Measurements from ENCODE around the gene ARHGAP19. TPM values are rescaled to one million over a fixed set of nuclear protein-coding genes. Genes with fewer than 3 reads are reported as not detected.
"Not testable (repeated sequence)": the region's sequence is repeated elsewhere in the genome, so short reads cannot be mapped to it uniquely, and the experiment has no call there.

Gene ARHGAP19
- polyA plus RNA-seq, 1 donor = 10.5 TPM

DNA sequence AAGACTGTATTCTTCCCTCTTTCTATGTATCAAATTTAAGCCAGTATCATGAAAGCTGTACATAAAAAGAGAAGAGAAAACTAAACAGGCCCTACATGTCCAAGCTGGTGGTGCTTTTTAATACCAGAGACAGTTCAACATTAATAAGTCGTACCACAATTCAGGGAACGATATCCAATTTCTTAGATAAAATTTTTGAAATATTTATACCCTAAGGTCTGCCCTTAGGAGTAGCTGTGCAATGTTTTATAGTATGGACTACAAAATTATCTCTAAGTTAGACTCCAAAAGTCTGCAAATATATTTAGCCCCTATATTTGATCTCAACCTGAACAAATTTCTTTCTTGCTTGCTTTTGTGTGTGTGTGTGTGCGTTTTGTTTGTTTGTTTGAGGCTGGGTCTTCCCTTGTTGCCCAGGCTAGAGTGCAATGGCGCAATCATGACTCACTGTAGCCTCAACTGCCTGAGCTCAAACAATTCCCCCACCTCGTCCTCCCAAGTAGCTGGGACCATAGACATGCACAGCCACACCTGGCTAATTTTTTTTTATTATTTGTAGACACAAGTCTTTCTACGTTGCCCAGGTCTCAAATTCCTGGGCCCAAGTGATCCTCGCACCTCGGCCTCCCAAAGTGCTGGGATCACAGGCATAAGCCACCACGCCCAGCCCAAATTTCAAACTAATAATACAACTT lies 13.2 kb downstream of the ARHGAP19 start:
- no peak for DNase-seq (ENCODE audit: low read depth)

DNA sequence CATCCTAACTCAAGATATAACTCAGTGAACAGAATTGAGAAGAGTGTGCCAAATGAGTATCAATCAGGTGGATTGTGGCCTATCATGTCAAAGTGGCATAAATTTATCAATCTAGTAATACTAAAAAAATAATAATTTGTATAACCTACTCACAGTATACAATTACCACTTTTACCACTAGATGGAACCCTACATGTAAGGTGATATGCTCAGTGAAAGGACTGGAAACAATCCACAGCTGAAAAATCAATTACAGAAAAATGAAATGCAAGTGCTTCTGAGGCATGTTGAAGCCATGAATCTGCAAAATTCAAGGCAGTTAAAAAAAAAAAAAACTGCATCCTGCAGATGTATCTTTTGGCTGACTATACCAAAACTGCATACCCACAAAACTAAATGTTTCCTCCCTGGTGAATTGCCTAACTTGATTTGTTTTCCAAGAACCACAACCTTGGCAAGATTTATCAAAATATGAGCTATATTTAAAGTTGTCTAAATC lies 13.9 kb downstream of the ARHGAP19 start:
- DNase-seq (ENCODE audit: low read depth) = peak; percentile 80

DNA sequence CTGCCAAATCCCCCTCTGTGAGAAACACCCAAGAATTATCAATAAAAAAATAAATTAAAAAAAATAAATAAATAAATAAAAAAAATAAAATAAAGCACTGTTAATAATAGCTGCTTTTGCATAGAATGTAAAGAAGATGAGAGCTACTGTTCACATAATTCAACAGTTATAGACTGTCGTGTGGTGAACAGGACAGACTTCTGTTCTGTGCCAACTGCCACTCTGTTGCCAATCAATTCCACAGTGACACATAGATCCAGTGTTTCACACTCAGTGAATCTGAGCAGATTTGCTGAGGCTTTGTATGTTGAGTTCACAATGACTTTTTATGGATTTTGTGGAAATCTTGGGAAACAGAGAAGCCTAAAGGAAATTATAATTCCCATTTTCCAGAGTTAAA lies 14.9 kb downstream of the ARHGAP19 start:
- DNase-seq (ENCODE audit: low read depth) = no peak

DNA sequence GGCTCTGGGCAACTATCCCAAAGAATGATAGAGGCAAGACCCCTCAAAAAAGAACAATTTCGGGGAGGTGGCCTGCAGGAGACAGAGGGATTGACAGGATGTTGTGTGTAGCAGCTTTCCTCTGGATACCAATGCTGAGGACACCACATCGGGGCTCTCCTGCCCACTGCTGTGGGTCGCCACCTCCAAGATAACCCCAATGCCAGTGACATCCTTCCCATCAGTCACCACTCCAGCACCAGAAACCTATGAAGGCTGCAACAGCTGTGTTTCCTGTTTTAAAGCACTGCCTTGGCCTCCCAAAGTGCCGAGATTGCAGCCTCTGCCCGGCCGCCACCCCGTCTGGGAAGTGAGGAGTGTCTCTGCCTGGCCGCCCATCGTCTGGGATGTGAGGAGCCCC lies 17.6 kb downstream of the ARHGAP19 start:
- no peak for DNase-seq (ENCODE audit: low read depth)

DNA sequence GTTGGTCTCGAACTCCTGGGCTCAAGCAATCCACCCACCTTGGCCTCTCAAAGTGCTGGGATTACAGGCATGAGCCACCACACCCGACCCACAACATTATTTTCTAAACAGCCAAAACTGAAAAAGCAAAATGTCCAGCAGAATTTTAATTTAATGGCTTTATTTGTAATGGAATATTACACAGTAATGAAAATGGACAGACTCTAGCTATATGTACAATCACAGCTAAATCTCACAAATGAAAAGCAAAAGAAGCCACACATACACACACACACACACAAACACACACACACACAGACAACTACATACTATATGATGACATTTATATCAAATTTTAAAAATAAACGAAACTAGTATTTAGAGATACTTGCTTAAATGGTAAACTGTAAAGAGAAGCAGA lies 18.7 kb downstream of the ARHGAP19 start:
- DNase-seq (ENCODE audit: low read depth) = no peak

DNA sequence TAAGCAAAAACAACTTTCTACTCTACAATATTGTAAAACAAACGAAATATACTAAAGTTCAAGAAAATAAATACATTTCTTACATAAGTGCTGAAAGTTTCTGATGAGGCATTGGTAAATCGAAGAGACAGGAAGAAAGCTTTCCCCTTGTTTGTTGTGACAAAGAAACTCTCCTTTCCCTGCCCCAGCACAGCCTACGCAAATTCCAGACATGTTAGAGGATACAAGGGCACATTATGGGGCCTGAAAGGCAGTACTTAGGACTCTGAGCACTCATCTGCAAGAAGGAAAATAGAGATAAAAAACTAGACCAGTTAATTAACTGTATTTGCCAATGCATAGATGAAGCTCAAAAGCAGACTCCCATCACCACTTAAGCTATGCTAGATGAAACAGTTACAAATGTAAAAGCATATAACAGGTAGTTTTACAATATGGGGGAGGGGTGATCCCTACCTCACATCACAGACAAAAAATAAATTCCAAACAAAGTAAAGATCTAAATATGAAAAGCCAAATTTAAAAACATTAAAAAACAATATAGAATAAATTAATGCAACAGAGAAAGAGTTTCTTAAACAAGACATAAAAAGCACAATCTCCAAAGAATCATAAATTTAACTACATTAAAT lies 21.8 kb downstream of the ARHGAP19 start:
- no peak for DNase-seq (ENCODE audit: low read depth)

DNA sequence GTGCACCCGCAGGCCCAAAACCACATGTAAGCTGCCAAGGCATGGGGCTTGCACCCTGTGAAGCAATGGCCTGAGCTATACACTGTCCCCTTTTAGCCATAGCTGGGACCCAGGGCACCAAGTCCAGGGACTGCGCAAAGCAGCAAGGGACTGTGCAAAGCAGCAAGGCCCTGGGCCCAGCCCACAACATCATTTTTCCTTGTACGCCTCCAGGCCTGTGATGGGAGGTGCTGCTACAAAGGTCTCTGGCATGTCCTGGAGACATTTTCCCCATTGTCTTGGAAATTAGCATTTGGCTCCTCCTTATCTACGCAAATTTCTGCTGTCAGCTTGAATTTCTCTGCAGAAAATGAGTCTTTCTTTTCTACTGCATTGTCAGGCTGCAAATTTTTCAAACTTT lies 24.8 kb downstream of the ARHGAP19 start:
- DNase-seq (ENCODE audit: low read depth) = no peak

DNA sequence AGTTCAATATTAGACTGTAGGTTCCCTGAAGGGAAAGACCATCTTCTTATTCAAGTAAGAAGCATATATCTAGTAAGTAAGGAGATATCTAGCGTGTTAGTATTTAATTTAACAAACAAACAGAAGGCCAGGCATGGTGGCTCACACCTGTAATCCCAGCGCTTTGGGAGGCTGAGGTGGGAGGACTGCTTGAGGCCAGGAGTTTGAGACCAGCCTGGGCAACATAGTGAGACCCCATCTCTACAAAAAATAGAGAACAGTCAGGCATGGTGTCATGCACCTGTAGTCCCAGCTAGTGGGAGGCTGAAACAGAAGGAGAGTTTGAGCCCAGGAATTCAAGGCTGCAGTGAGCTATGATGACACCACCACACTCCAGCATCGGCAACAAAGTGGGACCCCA lies 27.3 kb downstream of the ARHGAP19 start:
- DNase-seq (ENCODE audit: low read depth) = not testable (repeated sequence)

DNA sequence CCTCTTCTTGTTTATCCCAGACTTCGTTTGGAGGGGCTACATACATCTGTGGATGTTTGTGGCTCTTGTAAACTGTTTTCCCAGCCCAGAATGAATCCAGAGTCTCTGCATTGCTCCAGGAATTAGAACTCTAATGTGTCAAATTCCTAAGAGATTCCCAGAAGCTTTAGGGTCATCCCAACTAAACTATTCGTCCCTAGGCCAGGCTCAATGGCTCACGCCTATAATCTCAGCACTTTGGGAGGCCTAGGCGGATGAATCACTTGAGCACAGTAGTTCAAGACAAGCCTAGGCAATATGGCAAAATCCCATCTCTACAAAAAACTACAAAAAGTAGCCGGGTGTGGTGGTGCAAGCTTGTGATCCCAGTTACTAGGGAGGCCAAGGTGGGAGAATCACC lies 28.5 kb downstream of the ARHGAP19 start:
- no peak for DNase-seq (ENCODE audit: low read depth)

DNA sequence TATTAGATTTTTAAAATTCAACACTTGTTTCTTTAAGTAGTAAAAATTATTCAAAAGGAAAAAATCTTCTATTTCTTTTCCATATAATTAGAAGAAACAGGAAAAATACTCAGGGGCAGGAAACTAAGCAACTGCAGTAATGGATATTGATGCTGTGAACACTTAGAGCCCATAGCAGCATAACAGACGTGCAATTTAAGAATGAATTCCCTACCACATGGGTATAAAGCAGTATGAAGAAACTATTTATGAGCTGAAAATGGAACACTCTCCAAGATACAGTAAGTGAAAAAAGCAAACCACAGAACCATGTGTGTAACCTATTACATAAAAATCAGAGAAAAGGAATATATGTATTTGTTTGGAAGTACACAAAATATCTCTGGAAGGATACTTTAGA lies 30.8 kb downstream of the ARHGAP19 start:
- no peak for DNase-seq (ENCODE audit: low read depth)

DNA sequence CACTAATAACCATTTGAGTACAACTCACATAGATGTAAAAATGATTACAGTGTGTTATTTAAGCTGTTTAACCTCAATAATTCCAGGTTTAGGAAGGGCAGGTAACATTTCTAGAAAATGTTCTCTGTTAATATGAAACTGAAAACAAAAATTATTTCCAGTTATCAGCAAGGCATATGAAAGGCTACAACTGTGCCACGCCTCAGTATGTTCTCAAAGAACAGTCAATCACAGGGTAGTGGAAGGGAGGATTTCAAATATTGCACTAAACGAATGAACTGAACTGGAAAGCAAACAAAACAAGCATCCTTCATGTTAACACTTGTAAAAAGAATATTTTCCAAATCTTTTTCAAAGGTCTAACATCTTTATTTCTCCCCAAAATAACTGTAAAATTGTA lies 31.3 kb downstream of the ARHGAP19 start:
- no peak for DNase-seq (ENCODE audit: low read depth)

DNA sequence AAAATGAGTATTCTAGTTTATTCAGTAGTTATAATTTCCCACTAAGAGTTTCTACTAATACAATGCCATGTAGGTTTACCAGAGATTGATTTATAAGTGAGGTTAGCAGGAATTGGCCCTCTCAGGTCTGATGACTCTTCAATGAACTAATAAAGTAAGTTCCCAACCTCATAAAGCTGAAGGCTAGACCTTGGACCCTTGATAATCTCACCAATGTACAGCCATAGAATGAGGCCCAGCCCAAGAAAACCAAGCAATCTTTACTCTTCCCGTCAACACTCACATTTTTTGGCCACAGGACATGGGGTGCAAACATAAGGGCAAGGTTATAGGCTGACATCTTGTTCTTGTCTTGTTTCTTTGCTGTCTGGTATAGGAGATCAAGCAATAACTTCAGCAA lies 33.3 kb downstream of the ARHGAP19 start:
- DNase-seq (ENCODE audit: low read depth) = no peak

DNA sequence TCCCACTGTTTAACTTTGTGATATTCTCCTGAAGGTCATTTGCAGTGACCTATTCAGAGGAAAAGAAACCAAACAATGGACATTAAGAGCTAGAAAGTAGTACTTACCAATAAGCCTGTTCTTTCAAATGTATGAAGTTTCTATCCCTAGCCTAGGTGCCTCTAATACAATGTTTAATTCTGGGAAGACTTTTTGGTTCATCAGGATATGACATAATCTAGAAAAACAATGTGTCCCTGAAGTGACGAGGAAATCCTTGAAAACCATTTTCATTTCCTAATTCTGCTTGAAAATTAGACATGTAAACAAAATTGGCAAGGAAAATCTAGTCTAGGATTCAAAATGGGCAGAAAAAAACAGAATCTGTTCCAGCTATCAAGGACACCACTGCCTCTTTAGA lies 36.1 kb downstream of the ARHGAP19 start:
- DNase-seq (ENCODE audit: low read depth) = no peak

DNA sequence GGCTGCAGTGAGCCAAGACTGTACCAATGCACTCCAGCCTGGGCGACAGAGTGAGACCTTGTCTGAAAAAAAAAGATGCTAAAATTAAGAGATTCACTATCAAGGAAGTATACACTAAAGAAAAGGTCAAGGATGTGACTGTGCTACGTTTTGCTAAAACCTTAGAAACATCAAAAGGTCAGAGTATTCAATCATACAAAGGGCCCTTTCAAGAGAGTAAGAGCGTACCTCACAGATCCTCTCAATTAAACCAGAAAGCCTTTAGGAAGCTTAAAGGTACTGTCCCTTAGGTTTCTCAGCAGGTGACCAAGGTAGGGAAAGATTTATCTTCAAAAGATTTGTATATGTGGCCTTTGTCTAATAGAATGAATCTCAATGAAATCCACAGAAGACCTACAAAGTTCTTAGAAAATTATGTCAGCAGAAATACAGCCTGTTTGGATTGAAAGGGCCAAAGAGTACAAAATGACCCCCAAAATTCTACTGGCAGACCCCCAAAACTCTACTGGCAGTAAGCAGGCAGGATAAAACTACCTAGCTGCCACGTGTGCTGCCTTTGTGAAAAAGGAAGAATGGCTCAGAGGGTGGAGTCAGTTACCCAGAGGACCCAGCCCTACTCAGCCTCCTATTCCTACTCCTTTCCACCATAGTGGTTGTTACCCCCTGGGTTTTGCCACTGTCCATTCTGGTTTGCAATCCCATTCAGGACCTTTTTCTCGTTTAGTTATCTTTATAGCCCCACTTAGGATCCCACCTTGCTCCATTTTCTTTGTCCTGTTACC lies 36.7 kb downstream of the ARHGAP19 start:
- no peak for DNase-seq (ENCODE audit: low read depth)

DNA sequence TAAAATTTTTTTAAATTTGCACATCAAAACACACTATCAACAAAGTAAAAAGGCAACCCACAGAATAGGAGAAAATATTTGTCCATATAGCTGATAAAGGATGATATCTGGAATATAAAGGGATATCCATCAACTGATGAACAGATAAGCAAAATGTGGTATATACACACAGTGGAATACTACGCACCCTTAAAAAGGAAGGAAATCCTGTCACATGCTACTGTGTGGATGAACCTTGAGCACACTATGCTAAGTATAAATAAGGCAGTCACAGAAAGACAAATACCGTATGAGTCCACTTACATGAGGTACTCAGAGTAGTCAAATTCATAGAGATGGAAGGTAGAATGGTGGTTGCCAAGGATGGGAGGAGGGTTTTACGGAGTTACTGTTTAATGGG lies 37.7 kb downstream of the ARHGAP19 start:
- no peak for DNase-seq (ENCODE audit: low read depth)

DNA sequence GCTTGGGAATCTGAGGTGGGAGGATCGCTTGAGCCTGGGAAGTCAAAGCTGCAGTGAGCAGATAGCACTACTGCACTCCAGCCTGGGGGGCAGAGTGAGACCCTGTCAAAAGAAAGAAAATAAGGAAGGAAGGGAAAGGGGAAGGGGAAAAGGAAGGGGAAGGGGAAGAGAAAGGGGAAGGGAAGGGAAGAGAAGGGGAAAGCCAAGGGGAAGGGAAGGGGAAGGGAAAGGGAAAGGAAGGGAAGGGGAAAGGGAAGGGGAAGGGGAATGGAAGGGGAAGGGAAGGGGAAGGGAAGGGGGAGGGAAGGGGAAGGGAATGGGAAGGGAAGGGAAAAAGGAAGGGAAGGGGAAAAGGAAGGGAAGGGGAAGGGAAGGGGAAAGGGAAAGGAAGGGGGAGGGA lies 41.5 kb downstream of the ARHGAP19 start:
- DNase-seq (ENCODE audit: low read depth) = no peak

DNA sequence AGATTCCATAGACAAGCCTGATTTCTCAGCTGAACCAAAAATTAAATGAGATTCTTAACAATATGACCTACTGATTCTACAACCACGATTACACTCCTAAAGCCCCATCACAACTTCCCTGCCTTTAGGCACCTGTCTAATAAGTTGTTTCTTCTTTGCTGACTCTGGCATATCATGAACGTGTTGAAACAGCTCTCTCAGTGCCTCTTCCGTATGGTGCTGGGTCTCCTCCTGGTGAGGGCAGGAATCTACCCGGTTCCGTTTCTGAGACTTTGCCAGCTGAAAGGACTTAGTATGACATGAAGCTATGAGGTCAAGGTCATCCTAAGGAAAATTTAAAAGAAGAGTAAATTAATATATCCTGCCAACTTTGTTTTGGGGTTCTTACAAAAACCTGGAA lies 48.6 kb downstream of the ARHGAP19 start:
- DNase-seq (ENCODE audit: low read depth) = no peak

DNA sequence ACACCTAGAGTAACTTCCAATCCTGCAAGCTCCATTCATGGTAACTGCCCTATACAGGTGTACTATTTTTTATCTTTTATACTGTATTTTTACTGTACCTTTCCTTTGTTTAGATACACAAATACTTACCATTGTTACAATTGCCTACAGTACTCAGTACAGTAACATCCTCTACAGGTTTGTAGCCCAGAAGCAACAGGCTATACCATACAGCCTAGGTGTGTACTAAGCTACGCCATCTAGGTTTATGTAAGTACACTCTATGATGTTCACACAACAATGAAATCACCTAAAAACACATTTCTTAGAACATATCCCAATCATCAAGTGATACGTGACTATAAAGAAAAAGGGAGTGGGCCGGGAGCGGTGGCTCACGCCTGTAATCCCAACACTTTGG lies 53.6 kb downstream of the ARHGAP19 start:
- DNase-seq (ENCODE audit: low read depth) = no peak

DNA sequence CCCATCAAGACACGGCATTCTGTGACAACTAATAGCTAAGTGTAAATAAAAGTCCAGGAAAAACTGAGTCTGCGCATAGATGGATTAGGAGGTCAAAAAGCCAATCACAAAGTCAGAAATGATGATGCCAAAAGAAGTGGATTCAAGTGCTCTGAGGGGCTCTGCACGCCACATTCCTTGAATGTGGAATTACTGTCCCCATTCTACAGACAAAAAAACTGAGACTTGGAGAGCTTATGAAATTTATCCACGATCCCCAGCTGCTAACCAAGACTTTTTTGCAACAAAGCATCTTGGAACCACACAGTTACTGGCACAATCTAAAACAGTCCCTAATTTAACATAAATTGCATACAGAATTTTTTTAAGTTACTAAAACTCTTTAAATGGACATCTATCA lies 57.1 kb downstream of the ARHGAP19 start:
- DNase-seq (ENCODE audit: low read depth) = no peak

DNA sequence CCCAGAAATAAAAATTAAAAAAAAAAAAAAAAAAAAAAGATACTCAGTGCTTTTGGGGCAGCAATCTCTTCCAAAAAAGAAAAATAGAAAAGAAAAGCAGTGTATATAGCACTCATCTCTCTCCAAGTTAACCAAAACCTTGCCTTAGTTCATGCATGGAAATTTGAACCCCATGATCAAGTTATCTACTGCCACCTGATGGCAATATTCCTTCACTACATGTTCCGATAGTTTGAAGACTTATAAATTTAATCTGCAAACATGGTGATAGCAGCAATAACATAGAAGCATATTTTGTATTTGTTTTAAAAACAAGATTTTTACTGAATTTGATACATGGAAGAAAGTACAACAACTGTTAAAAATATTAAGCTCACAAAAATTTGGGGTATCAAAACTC lies 58.0 kb downstream of the ARHGAP19 start:
- no peak for DNase-seq (ENCODE audit: low read depth)

DNA sequence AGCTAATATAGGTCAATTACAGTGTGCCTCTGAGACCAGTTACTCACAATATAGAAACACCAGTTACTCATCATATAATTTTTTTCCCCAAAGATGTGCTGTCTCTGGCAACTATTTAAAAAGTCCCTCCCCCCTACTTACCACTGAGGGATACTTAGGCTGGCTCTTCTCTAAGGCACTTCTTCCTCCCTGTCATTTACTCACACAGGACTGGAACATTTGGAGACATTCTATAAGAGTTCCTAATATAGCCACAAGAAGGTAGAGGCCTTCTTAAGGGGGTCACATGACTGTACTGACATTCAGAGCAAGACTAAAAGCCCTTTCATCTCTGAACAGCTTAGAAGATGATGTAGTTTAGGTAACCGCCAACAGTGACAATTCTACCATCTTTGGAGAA lies 62.3 kb downstream of the ARHGAP19 start:
- no peak for DNase-seq (ENCODE audit: low read depth)

DNA sequence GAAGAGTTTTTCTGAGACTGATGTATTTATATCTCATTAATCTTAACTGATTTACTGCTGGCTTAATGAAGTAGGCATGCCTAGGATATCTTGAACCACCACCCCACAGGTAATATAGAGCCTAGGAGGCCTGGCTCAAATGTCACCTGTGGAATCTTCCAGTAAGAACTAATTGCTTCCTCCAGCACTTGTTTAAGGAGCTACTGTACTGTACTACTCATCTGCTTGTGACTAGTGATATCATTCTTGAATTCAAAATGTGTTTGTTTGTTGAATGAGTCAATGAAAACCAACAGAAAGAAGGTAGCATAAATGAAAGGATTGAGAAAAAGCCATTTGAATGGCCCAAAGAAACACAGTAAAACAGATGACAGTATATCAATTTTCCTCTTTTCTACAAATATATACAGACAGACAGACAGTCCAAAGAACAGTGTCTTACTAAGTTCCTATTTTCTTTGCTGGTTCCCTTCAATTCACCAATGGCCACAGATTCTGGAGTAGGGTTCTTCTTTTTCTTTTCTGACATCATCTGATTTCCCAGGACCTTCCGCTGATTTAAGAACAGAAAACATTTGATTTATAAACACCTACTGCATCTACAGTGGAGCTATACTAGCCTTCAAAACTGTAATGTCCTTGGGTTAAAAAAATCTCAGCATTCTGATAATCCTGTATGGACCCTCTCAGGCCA lies 63.0 kb downstream of the ARHGAP19 start:
- no peak for DNase-seq (ENCODE audit: low read depth)

Data from forelimb muscle (tissue), 1 donor.